GM18951 (cell line): ENCODE results near the gene FBN1.
A peak's percentile ranks its signal among the peaks of the same experiment; 100 is the strongest.

Experiments used
- POLR2A ChIP-seq: IDR thresholded peaks from 4 replicates; pipeline ENCODE4 v1.6.1; 2011; ENCODE audit warnings: mild to moderate bottlenecking; ENCODE audit not compliant: insufficient read length, insufficient read depth; ENCODE audit errors: extremely low read depth
- in situ Hi-C: fragments of 300-500 bp; cut with MboI; formaldehyde crosslinking; loops from one replicate; pipeline ENCODE4 v1.12.0; 2022; ENCODE audit warnings: low sequenced_read_pairs, mixed read lengths, inconsistent platforms; ENCODE audit not compliant: unreplicated experiment

The FBN1 gene

DNA sequence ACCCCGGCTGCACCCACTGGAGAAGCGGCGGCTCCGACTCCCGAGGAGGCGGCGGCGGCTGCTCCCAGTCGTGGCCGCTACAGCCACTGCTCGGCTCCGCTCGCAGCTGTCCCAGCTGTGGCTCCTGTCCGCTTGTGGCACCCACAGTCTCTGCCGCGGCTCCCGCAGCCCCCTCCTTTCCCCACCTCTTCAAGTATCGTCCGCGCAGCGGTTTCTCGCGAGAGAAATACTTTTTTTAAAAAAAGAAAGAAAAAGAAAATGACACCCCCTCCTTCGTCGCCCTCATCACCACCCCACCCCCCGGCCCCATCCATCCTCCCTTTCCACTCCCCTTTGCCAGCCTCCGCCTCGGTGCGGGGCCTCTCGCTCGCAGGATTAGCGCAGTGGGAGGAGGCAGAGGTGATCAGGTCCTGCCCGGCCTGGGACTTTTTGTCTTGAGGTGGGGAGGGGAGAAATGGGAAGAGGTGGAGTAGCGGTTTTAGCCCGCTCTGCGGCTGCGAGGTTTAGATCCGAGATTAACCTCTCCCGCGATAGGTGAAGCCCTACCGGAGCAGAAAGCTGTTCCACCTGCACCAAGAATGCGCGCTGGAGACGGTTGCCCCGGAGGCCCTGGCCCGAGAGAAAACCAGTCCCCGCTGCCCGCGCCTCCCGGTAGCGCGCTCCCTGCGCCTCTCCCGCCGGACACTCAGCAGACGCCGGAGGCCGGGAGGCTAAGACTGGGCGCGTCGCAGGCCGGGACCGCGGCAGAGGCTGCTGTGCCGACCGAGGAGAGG, at the start of gene FBN1:
Gene FBN1 (minus strand): TSS at position 152 of the 773 bp plus-strand sequence. CDS start 940 bp downstream, outside the sequence.
- in situ Hi-C loops = loop anchor here (25.0 kb wide), 1 partner anchor 283 kb away; no protein-coding TSS in a partner anchor
- TF ChIP-seq POLR2A = peak; percentile 88

DNA sequence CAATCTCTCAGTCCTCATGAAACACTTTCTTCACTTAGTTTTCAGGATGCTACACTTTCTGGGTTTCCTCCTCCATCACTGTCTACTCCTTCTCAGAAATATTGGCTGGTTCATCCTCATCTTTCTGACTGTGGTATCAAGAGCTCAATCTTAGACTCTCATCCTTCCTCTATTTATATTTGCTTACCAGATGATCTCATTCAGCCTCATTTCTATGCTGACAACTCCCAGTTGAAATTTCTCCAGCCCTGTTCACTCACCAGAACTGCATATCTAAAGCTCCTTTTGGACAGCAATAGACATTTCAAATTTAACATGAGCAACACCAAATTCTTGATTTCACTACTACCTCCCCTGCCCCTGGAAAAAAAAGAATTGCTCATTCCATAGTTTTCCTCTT, 48.0 kb upstream of the FBN1 start:
- TF ChIP-seq POLR2A = no peak
- in situ Hi-C loops = no loop called here

DNA sequence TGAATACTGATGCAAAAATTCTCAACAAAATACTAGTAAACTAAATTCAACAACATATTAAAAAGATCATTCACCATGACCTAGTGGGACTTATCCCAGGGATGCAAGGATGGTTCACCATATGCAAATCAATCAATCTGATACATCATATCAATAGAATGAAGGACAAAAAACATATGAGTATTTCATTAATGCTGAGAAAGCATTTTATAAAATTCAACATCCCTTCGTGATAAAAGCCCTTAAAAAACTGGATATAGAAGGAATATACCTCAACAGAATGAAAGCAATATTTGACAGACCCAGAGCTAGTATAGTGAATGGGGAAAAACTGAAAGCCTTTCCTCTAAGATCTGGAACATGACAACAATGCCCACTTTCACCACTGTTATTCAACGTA, 43.0 kb upstream of the FBN1 start:
- in situ Hi-C loops = no loop called here
- TF ChIP-seq POLR2A = no peak

DNA sequence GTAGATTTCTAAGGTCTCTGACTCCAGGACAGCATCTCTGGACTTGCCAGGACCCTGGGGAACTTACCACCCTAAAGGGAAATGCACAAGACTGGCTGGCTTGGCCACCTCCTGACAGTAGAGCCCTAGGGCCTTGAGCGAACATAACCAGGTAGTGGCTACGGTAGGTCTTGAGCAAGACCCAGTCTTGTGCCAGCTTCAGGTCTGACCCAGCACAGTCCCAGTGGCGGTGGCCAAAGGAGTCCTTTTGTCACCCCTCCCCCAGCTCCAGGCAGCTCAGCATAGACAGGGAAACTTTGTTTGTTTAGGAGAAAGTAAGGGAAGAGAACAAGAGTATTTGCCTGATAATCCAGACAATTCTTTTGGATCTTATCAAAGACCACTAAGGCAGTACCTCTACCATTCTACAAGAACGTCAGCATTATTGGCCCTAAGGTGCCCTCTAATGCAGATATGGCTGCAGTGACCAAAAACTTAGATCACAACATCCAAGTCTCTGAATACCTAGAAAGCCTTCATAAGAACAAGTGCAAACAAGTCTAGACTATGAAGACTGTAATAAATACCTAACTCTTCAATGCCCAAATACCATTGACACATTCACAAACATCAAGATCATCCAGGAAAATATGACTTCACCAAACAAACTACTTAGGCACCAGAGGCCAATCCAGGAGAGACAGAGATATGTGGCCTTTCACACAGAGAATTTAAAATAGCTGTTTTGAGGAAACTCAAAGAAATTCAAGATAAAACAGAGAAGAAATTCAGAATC, 38.7 kb upstream of the FBN1 start:
- in situ Hi-C loops = no loop called here

DNA sequence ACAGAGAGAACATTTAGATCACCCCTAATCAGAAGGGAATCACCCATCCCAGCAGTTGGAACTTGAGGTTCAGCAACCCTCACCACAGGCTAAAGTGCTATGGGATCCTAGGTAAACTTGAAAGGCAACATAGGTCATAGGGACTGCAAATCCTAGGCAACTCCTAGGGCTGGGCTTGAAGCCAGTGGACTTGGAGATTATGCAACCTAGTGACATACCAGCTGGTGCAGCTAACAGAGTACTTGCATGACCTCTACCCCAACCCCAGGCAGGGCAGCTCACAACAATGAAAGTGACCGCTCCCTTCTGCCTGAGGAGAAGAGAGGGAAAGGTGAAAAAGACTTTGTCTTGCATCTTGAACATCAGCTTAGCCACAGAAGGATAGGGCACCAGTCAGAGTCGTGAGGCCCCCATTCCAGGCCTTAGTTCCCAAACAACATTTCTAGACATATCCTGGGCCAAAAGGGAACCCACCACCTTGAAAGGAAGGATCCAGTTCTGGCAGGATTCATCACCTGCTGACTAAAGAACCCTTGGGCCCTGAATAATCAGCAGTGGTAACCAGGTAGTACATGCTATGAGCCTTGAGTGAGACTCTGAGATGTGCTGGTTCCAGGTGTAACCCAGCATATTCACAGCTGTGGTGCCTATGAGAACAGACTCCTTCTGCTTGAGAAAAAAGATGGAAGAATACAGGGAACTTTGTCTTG, 37.6 kb upstream of the FBN1 start:
- no peak for TF ChIP-seq POLR2A

More for the DNA sequence above, 38.7 kb upstream of the FBN1 start:
- TF ChIP-seq POLR2A = no peak

DNA sequence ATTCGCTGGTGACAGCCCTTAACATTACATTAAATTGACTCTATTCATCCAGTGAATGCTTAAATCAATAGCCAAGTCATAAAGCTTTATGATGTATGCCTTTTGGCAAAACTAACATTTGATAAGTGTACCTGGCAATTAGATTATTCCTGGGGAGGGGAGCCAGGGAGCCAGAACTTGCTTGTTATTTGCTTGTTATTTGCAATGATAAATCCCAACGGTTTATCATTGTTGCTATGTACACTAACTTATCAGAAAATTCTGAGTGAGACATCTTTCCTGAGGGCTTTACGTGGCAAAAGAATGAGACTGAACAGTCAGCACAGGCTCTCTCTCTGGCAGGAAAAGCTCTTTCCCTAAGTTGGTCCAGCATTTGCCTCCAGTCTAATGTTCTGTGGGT, 35.8 kb upstream of the FBN1 start:
- in situ Hi-C loops = no loop called here
- TF ChIP-seq POLR2A = no peak

More for the DNA sequence above, 37.6 kb upstream of the FBN1 start:
- in situ Hi-C loops = no loop called here

DNA sequence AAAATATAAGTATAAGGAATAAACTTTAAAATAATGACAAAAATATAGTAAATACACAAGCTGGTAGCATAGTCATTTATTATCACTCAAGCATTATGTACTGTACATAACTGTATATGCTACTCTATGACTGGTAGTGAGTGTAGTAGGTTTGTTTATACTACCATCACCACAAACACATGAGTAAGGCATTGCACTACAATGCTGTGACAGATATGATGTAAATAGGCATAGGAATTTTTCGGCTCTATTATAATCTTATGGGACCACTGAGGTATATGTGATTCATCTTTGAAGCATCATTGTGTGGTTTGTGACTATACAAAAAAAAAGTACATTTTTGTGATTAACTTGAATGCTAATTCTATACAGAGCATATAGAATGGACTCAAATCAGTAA, 35.3 kb upstream of the FBN1 start:
- in situ Hi-C loops = no loop called here
- no peak for TF ChIP-seq POLR2A

DNA sequence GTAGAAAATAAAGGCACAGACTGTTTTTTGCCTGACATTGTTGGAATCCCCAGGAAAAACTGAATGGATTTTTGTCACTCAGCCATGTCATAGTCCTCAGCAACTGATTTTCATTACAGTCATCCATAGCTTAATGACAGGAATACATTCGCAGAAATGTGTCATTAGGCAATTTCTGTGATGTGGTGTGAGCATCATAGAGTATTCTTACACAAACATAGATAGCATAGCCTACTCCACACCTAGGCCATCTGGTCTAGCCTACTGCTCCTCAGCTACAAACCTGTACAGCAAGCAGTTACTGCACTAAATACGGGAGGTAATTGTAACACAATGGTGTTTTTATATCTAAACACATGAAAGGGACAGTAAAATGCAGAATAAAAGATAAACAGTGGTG, 34.4 kb upstream of the FBN1 start:
- no peak for TF ChIP-seq POLR2A

DNA sequence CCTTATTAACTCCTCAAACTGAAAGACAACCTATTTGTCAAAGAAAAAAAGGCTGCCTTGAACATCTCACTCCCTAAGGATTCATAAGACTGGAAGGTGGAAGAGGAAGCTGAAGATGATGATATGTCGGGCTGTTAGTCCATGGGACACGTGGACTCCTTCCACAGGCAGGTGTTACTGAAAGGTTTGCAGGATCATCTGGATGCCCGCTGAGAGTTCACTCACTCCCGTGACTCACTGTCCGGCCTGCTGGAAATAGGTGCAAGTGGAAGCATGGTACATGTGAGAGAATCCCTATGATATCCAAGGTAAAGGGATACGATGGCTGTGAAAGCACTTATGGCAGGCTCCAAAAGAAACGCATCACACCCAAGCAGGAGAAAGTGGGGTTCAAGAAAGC, 33.3 kb upstream of the FBN1 start:
- in situ Hi-C loops = no loop called here
- no peak for TF ChIP-seq POLR2A

More for the DNA sequence above, 34.4 kb upstream of the FBN1 start:
- in situ Hi-C loops = no loop called here

DNA sequence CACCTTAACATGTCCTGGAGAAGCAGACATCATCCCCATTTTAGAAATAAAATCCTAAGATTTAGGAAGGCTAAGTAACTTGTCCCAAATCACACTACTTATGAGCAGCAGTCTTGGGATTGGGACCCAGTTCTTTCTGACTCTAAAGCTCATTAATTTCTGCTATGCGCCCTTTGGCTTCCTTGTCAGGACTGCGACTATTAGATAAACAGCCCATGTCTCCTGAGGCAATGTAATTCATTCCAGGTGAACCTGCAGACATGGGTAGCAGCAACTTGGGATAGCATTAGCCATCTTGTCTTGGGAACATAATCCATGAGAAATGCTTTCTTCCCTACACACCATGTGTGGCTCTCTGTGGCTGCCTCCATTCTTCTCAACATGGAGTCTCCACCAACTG, 32.3 kb upstream of the FBN1 start:
- in situ Hi-C loops = no loop called here
- no peak for TF ChIP-seq POLR2A

DNA sequence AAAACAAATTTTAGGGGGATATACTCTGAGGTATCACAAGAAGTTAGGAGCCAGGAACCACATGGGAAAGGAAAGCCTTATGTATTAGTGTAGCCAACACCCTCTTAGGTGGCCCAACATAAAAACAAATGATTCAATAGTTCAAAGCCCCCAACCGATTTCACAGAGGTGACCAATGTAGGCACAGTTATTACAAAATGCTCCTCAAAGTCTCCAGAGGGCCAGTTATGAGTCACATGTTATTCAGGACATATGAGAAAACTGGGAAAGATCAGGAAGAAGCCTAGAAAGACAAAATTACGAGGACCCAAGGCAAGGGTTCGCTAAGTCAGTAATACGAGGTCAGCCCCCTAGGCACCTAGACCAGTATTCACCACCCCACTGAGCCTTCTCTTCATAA, 29.9 kb upstream of the FBN1 start:
- TF ChIP-seq POLR2A = no peak
- in situ Hi-C loops = no loop called here

DNA sequence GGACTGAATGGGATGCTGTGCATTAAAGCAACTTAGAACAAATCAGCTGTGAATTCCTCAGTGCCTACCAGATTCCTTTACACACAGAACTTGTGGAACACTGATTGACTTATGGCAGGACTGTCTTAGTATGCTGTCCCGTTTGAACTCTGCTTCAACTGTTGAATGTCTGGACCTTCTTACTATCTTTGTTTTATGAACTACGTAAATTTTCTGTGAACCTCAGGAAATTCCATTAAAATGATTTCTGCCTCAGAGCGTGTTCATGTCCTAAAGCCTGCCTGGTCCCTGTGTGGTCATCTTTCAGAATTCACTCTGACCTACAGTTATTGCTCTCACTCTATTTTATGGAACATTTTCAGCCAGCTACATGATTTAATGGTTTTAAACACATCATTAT, 29.4 kb upstream of the FBN1 start:
- in situ Hi-C loops = no loop called here
- TF ChIP-seq POLR2A = no peak

DNA sequence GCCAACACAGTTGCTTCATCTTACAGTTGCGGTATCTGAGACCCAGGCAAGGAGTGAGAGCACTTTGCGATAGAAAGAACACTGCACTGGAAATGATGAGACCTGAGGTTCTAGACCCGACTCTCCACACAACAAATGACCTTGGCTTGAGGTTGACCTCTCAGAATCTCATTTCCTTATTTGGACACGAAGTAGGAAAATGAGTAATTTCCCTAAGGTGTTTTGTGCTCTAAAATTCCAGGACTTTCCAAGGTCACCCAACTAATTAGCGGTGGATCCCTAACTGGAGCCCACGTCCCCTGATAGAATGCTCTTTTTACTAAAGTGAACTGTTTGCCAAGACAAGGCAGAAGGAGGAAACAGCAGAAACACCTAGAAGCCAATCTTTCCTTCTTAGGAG, 26.7 kb upstream of the FBN1 start:
- no peak for TF ChIP-seq POLR2A
- in situ Hi-C loops = no loop called here

DNA sequence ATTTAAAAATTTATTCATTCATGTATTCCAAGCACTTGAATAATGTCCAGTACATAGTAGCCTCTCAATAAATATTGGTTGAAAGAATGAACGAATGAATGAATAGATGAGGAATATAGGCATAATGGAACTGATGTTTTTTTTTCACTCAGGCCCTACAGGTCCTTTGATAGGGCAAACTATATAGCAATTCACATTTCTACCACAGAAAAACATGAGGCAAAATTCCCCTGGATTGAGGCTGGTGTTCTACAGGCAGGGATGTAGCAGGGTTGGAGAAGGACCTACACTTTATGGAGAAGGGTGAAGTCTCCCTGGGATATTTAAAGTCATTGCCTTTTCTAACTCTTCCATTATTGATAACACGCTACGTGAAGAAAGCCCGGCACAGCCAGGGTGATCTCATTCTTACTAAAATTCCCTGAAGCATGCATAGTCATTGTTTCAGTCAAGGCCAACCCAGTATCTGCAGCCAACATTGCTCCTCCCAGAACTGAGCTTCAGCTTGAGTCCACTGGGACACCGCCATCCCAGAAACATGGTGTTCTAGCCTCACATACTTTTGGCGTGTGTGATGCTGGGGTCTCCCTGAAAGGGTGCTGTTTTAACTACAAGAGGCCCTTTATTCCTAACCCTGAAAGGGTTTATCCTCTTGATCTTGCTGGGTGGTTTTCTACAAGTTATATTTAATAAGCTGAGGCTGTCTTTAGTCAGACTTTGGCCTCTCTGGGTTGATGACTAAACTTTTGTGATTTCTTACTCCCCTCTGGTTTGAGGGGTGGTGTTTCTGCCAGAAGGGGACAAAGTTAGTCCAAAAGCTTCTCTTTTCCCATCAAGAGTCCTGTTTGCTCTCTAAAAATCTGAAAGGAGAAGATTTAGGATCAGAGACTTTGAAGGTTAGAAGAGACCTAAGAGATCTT, 25.9 kb upstream of the FBN1 start:
- no peak for TF ChIP-seq POLR2A
- in situ Hi-C loops = no loop called here
